Measurements from ENCODE around the gene MGRN1.

The MGRN1 gene

GRCh38 chr16:4694642-4695451, 70.2 kb downstream of the MGRN1 start:
- DNase-seq (ENCODE audit: low read depth): no peak
- peak overlapping the region; percentile 80 for H3K4me3 ChIP-seq (replicated peaks; ENCODE audit: low read depth, low read length)
- TF ChIP-seq CTCF (IDR thresholded peaks at IDR 0.05; ENCODE audit: low read length, missing control alignments): no peak

GRCh38 chr16:4695473-4696171, 71.0 kb downstream of the MGRN1 start:
- no peak for TF ChIP-seq CTCF (IDR thresholded peaks at IDR 0.05; ENCODE audit: low read length, missing control alignments)
- DNase-seq (ENCODE audit: low read depth): no peak

GRCh38 chr16:4696172-4696904, 71.7 kb downstream of the MGRN1 start:
- no peak overlapping the region for H3K4me3 ChIP-seq (replicated peaks; ENCODE audit: low read depth, low read length)
- no peak for TF ChIP-seq CTCF (IDR thresholded peaks at IDR 0.05; ENCODE audit: low read length, missing control alignments)
- peak; percentile 18 for DNase-seq (ENCODE audit: low read depth)

More at GRCh38 chr16:4695473-4696171, 71.0 kb downstream of the MGRN1 start:
- H3K4me3 ChIP-seq (replicated peaks; ENCODE audit: low read depth, low read length): no peak overlapping the region

GRCh38 chr16:4696905-4697847, 72.5 kb downstream of the MGRN1 start:
- TF ChIP-seq CTCF (IDR thresholded peaks at IDR 0.05; ENCODE audit: low read length, missing control alignments): no peak
- H3K4me3 ChIP-seq (replicated peaks; ENCODE audit: low read depth, low read length): no peak overlapping the region
- DNase-seq (ENCODE audit: low read depth): no peak

- H3K4me3 ChIP-seq (replicated peaks; ENCODE audit: low read depth, low read length): no peak overlapping the region
- no peak for DNase-seq (ENCODE audit: low read depth)
- TF ChIP-seq CTCF (IDR thresholded peaks at IDR 0.05; ENCODE audit: low read length, missing control alignments): no peak
Measured at GRCh38 chr16:4697848-4698291, 73.2 kb downstream of the MGRN1 start.

Measured in fibroblast of pulmonary artery (primary cell).